NCI-H510A treated with DMSO at 0.1 percent for 48 hours (cell line): Measurements from ENCODE around the gene PLA2G4A.
"Not testable (repeated sequence)": the region's sequence is repeated elsewhere in the genome, so short reads cannot be mapped to it uniquely, and the experiment has no call there.

Experiments
- DNase-seq: peaks from one replicate; lab custom pipeline; 2025; lab: John Stamatoyannopoulos, UW

PLA2G4A gene

GRCh38 chr1:186922814-186923213, 94.1 kb downstream of the PLA2G4A start:
- DNase-seq, result not testable (repeated sequence)

DNA sequence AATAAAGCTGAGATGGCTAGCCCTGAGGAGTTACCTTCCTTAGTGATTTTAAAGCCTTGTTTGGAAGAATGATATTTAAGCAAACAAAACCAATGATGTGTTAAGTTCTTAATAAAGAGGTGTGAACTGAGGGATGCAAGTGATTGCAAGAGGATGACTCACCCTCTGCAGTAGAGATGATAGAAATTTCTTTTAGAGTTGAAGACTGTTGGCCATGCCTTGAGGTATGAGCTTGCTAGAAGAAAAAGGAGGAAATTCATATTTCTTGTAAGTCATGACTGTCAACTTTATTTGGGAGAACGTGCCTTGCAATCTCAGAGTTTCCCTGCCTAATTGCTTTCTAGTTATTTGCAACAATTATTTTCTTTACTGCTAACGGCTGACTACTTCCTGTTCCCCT, 94.7 kb downstream of the PLA2G4A start:
- no peak for DNase-seq

- no peak for DNase-seq
Observed at GRCh38 chr1:186925881-186926669, 97.3 kb downstream of the PLA2G4A start.

GRCh38 chr1:186927884-186928283, 99.1 kb downstream of the PLA2G4A start:
- DNase-seq, result peak; percentile 30

DNA sequence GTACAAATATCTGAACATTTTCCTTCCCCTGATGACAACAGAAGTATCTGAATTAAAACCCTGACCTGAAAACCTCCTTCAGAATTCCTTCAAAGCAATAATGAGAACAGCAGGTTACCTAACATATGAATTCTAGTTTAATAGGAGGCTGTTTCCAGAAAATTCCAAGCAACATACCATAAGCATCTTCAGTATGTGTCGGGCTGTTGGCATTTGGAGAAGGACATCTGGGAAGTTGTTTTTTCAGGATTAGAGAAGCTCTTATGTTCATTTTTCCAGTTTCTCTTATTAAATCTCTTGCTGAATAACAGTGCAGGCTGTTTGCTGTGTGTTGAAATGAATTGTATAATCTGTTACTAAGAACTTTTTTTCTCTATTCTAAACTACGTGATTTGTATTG, 101.5 kb downstream of the PLA2G4A start:
- no peak for DNase-seq

- DNase-seq, result no peak
Observed at GRCh38 chr1:186937016-186937670, 108.4 kb downstream of the PLA2G4A start.

DNA sequence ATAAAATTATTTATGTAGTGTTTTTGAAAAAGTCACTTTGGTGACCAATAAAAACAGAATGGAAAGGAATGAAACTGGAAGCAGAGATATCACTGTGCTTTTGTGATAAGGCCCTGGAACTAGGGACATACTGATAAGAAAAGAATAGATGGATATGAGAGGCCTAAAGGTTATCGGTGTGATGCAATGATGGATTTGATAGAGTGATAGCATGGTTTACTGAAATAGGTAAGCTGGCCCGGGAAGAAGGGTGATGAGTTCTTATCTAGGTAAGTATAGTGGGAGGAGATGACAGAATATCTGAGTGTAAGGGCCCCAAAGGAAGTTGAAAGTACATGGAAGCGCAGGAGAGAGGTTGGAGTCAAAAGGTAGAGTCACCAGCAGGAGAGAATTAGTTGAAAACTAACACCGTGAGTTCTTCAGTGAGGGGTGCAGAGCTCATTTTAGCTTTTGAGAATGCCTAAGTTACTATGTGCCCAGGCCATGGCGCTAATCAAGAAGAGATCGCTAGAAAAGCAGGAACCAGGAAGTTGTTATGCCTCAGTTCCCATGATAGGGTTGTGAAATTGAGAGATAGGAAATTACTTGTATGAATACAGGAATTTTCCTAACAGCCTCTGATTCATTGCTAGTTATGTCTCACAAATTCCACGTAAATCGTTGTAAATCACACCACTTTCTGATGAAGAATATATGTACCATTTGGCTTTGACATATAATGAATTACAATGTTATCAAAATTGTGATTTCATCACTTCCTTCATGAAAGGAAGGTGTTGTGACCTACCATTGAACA, 115.3 kb downstream of the PLA2G4A start:
- no peak for DNase-seq

DNA sequence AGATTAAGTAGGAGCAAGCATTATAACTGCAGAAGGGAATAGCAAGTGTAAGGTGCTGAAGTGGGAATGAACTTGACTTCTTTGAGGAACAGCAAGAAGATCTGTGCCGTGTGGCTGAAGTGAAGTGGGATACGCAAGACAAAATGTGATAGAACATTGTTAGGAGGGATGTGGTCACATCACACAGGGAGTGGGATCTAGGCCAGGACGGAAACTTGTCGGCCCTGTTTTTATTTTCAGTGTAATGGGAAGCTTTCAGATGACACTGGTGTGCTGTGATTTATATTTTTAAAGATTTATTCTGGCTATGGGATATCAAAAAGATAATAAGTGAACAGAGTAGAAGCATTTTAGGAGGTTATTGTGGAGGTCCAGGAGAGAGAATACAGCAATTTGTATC, 116.4 kb downstream of the PLA2G4A start:
- DNase-seq, result no peak

GRCh38 chr1:186948535-186948934, 119.8 kb downstream of the PLA2G4A start:
- DNase-seq, result no peak

DNA sequence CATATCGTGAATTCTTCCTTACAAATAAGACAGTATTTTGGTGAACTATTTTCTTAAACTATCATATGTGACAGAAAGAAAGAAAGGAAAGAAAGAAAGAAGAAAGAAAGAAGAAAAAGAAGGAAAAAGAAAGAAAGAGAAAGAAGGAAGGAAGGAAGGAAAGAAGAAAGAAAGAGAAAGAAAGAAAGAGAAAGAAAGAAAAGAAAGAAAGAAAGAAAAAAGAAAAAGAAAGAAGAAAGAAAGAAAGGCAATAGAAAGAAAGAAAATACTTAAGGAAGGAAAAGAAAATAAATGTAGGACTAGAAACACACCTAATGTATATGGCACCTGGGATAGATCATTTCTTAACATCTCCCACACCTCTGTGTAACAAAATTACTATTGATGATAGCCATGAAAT, 120.4 kb downstream of the PLA2G4A start:
- DNase-seq, result no peak

GRCh38 chr1:186950547-186950946, 121.8 kb downstream of the PLA2G4A start:
- DNase-seq, result no peak

- no peak for DNase-seq
Observed at GRCh38 chr1:186953876-186954275, 125.1 kb downstream of the PLA2G4A start.

DNA sequence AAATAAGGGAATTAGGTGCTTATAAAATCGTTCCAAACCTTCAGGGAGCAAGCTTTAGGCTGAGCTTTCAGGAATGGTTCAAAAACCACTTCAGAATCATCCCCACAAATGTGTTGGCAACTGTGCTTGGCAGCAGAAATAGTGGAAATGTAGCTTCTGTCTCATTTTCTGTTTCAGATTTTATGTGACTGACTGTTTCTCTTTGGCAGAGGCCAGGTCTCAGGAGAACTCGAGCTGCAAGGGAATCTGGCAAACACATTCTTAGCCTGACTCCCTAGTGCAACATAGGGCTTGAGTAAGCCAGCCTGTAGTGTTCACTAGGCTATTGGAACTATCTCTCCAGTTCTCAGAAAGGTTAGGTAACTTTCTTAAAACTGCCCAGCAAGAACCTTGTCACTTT, 128.6 kb downstream of the PLA2G4A start:
- DNase-seq, result no peak

DNA sequence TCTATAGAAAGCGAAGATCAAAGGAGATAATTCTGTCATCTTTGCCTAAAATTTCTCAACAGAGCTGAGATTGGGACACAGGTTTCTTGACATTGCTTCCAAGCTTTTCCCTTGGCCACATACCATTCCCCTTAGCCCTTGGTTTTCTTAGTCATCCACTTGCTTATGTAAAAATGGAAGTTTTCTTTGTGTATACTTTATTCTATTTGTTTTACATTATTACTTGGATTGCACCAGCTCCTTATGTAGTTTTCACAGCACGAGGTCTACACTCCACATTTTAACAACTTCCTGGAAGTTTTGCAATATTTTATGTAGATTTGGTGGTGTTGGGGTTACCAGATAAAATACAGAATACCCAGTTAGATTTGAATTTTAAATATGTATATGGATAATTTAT, 129.8 kb downstream of the PLA2G4A start:
- DNase-seq, result no peak

DNA sequence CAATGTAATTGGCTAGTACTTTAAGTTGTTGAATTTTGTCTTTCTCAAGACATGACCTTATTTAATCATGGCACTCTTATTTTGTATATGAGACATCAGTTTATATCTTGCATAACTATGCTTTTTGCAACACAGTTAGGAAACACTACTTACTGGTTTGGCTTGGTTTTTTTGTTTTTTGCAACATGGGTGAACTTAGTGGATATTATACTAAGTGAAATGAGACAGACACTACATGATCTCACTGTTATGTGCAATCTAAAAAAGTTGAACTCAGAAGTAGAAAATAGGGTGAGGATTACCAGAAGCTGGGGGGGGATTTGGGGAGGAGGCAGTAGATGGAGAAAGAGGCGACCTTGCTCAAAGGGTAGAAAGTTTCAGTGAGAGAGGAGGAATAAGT, 132.1 kb downstream of the PLA2G4A start:
- no peak for DNase-seq

GRCh38 chr1:186965847-186966246, 137.1 kb downstream of the PLA2G4A start:
- DNase-seq, result no peak

DNA sequence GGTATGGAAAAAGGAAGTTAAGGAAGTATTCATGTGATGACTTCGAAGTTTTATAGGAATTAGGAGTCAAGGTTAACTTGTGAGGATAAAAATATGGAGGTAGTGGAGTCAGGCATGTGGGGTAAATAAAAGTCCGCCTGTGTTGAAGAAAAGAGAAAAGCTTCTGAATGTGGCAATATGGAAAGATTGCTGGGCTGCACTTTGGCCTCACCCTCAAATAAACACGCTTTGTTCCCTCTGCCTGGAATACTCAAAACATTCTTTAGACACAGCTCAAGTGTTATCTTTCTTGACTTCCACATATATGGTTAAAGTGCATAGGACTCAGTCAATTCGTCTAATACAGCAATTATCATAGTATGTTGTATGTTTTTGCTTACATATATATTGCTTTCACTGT, 137.7 kb downstream of the PLA2G4A start:
- DNase-seq, result no peak

DNA sequence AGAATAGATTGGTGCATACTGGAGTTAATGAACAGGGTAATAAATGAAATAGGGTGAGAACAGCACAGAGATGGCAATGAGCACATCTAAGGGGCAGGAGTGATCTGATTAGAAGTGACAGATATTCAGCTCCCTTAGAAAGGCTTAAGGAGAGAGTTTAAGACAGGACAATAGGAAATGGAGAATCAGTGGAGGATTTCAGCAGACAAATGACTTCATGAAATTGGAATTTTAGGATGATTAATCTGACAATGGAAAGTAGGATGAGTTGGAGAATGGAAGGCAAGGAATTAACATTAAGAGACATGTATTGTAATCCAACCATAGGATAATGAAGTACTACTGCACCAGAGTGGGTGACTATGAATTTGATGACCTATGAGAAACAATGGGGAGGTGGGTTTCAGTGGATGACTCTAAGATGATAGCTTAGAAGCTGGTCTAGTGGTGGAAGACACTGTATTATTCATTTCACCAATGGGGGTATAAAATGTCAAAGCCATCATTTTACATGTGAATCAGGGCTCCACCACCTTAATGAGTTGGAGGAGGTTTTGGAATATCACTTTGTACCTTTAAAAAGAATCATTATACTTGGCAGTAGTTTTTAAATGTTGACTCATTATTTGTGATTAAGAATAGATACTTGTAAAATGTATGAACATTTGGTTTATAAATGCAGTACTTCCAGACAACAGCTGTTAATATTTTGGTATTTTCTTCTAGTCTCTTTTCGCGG, 139.1 kb downstream of the PLA2G4A start:
- DNase-seq, result no peak

GRCh38 chr1:186974774-186975181, 146.0 kb downstream of the PLA2G4A start:
- no peak for DNase-seq

GRCh38 chr1:186975220-186975619, 146.5 kb downstream of the PLA2G4A start:
- no peak for DNase-seq

- DNase-seq, result no peak
Observed at GRCh38 chr1:186976700-186977099, 148.0 kb downstream of the PLA2G4A start.

DNA sequence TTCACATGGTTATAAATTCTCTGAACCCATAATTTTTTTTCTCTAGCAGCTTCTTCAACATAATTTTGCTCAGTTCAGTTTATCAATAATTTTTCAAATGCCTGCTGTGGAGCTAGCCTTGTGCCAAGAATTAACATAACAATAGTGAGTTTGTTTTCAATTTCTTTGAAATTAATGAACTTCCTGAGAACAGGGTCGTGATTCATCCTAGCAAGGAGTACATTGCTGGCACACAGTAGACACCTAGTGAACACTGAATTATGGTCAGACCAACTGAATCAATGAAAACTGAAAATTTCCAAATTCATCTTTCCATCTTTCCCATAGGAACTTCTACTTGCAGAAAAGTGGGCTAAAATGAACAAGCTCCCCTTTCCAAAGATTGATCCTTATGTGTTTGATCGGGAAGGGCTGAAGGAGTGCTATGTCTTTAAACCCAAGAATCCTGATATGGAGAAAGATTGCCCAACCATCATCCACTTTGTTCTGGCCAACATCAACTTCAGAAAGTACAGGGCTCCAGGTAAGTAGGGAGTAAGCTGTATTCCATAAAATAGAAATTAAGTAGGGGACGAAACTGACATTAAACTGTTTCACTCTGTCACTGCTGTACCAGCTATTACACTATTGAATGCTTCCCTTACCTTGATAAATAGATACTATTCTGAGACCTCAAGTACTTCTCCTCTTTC, 148.7 kb downstream of the PLA2G4A start:
- no peak for DNase-seq
